Measurements from ENCODE around the gene TRAF3.
"Not testable (repeated sequence)": the region's sequence is repeated elsewhere in the genome, so short reads cannot be mapped to it uniquely, and the experiment has no call there.

The TRAF3 gene

DNA sequence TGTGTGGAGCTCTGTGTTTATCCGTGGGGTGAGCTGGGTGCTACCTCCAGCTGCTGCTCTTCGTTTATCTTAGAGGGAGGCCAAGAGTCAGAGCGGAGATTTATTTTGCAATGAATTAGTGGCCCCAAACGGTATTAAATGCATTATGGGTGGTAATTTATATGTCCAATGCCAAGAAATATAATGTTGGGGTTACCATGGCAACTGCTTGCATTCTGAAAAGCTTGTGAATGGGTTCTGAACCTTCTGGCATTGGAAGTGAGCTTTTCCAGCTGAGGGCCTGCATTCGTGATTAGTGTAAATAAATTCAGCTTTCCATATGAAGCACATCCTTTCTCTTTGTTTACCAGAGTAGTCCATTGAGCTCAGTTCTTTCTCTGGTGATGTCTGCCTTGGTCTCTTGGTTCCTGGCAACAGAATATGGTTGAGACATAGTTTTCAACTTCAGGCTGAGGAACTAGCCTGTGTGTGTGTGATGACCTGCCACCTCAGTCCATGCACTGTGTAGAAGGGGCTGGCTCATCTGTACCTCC lies 51.8 kb downstream of the TRAF3 start:
- no peak for DNase-seq (ENCODE audit: low read depth)

DNA sequence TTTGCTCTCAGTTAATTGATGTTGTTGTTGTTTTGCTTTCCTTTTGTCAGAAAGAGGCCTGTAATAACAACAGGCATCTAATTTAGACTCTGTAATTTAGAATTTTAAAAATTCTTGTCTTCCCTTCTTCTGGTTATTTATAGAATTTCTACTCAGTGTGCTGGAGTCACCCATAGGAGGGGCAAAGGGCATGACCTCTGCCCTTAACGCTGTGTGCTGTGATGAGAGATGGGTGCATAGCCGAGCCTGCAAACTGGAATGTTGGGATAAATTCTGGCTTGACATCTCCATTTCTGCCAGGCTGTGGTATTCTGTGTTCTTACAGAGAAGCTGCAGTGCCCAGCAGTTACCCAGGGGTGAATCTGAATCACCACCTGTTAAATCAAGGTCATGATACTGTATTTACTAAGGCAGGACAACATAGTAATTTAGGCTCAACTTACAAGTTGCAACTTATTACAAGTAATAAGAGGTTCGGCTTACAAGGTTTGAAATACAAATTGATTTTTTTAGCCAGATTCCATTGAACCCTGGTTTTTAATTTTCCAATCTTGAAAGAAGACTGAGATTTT lies 53.3 kb downstream of the TRAF3 start:
- DNase-seq (ENCODE audit: low read depth): no peak

DNA sequence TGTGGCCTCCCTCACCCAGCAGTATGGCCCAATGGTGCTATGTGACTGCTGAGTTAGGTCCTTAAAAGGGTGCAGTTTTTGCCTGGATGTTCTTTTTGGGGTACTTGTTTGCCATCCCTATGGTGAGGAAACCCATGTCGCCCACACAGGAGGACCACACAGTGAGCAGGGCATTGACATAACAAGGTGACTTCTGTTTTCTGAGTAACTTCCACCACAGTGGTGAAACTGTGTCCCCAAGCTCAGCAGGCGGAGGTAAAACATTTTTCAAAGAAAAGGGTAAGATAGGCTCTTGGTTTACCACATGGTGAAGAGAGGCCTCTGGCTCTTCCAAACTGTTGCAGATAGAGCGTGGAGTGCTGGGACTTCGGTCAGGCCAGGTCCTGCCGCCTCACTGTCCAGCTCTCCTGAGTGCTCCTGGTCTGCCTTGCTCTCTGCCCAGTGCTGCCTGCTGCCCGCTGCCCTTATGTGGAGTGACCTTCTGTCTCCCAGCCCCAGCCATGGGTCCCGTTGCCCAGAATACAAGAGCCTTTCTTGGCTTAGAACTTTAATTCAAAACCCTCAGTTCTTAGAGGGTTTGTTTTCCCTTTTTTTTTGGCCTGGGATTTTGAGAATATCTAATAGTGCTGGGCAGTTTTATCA lies 54.0 kb downstream of the TRAF3 start:
- no peak for DNase-seq (ENCODE audit: low read depth)

DNA sequence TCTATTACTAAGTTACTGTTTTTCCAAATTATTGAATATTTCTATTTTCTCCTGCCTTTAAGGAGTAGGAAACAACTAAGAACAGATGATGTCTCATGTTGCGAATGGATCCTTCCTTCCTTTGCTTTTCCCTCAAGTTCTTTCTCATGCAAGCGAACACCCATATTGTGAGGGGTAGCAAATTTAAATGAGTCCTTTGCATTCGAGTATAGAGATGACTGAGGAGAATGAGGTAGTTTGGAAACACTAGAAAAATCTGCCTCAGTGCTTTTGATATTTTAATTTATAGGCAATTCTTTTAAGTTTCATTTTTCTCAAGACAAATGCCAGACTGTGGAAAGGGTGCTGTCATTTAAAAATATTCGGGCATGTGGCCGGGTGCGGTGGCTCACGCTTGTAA lies 56.1 kb downstream of the TRAF3 start:
- no peak for DNase-seq (ENCODE audit: low read depth)

DNA sequence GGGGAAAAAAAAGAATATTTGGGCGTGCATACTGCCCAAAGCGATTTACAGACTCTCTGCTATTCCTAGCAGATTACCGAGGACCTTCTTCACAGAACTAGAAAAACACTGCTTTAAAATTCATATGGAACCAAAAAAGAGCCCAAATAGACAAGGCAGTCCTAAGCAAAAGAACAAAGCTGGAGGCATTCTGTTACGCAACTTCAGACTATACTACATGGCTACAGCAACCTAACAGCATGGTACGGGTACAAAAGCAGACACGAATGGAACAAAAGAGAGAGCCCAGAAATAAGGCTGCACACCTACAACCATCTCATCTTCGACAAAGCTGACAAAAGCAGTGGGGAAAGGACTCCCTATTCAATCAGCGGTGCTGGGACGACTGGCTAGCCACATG lies 56.7 kb downstream of the TRAF3 start:
- no peak for DNase-seq (ENCODE audit: low read depth)

DNA sequence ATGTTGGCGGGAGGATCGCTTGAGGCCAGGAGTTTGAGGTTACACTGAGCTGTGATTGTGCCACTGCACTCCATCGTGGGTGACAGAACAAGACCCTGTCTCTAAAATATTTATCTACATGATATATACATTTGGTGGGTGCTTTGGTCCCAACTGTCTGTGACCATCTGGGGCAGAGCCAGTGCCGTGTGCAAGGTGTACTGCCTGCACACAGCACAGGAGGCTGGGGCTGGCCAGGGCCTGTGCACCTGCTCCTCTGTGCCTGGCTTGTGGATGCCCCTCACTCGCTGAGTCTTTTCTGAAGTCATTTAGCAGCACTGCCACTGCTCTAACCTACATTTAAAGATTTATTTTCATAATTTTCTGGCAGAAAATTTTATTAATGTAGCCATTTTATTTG lies 58.7 kb downstream of the TRAF3 start:
- no peak for DNase-seq (ENCODE audit: low read depth)

DNA sequence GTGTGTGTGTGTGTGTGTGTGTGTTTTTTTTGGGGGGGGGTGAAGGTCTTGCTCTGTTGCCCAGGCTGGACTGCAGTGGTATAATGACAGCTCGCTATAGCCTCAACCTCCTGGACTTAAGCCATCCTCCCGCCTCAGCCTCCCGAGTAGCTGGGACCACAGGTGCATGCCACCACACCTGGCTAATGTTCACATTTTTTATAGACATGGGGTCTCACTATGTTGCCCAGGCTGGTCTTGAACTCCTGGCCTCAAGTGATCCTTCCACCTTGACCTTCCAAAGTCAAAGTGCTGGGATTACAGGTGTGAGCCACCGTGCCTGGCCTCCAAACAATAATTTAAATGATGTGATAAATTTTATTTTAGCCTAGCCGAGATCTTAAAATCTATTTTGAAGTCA lies 59.9 kb downstream of the TRAF3 start:
- not testable (repeated sequence) for DNase-seq (ENCODE audit: low read depth)

DNA sequence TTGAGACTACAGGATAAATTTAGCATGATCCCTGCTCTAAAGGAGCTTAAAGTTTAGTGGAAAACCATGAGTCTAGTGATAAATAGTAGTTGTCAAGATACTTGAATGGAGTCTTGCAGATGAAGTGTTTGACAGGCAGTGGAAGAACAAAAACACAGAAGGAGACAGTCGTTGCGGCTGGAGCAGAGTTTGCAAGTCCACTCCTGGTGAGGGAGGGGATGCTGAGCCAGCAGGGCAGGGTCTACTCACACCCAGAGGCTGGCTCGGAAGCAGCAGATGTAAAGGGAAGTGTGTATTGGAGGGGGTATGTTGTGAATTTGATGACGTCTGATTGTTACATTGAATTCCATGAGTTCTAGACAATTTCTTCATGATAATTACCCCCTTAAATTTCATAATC lies 61.3 kb downstream of the TRAF3 start:
- DNase-seq (ENCODE audit: low read depth): no peak

DNA sequence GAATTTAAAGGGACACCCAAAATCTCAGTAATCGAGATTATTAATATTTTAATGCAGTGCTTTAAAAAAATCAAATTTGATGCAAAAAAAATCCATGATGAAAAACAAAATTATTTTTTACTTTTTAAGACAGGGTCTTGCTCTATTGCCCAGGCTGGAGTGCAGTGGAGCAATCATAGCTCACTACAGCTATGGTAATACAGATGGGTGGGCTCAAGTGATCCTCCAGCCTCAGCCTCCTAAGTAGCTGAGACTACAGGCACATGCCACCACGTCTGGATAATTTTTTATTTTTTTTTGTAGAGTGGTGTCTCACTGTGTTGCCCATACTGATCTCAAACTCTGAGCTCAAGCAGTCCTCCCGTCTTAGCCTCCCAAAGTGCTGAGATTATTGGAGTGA lies 62.9 kb downstream of the TRAF3 start:
- DNase-seq (ENCODE audit: low read depth): no peak

DNA sequence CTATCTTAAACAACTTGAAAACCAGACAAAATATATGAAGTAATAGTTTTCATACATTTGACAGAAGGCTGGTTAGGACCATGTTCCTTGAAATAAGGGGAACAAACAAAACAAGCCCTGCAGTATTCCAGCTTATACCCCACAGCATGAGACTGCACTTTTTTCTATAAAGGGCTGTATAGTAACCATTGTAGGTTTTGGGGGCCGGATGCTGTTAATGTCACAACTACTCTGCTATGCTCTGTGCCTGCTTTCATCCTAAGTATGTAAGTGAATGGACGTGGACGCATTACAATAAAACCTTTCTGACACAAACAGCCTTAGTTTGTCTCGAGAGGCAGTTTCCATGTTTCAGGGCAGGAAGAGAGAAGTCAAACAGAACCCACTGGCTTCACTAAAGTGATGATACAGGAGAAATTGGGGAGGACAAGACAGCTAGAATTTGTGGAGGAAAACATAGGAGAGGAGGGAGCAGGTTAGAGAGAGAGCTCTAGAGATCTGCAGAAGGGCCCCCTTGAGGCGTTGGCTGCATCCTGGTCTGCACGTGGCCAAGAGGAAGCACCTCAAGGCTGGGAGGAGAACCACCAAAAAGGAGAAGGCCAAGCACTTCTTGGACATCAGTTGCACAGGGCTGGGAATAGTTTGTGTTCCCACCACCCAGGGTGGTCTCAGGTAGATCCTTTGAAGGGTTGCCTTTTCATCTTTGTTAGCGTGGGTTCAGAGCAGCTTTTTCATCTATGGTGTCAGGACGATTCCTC lies 63.7 kb downstream of the TRAF3 start:
- no peak for DNase-seq (ENCODE audit: low read depth)

DNA sequence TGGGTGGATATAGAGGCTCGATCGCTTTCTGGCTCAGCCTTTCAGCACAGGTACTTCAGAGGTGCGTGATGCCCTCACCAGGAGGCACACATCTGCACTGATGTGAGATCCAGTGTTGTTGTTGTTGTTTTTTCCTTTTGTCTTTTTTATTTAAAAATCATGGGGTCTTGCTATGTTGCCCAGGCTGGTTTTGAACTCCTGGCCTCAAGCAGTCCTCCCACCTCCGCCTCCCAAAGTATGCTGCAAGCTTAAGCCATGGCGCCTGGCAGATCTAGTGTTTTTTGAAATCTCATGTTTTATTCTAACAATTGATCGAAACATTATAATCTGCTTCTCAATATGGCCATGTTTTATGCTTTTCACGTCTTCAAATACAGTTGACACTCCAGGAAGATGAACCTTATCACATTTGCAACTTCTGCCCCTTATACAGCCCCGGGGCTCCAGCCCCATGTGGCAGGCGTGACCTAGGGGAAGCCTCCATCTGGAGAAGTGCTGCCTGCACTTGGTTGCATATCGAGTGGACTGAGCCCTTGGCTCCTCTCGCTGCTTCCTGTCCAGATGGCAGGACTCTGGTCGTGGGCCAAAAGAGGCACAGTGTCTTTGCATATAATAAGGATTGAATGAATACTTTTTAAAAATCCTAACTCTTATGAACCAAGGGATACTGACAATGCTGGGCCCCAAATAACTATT lies 71.7 kb downstream of the TRAF3 start:
- DNase-seq (ENCODE audit: low read depth): peak; percentile 11

DNA sequence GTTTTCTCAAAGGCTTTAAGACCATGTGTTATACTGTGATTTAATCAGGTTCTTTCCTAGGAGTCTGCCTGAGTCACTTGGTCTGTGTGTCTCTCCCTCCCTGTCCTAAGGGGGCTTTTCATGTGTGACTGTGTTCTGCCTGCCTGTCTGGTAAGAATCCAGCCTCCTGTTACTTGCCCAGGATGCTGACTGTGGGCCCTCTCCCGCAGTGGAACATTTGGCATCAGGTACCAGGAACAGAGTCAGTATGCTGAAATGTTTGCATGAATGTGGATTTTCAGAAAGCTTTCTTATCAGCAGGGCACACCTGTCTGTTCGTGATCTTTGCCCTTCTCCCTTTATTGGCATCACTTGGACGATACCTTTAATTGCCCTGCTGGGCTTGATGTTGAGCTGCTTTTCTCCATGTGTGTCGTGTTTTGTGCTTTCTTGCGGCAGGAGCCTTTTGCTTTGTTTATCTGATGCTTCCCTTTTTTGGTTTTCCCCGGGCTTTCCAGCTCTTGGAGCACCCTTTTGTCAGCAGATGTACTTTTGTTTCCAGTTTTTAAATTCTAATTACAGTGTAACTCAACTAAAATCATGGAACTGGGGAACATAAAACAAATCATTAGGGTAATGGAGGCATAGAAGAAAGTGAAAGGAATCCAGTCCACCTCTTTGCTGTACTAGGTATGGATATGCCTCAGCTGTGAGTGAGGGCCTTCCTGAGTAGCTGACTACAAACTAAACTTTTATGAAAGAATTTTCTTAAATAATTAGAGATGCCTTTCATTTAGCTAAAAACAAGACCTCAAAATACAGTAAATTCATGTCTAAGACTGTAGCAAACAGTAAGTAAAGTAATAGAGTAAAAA lies 72.5 kb downstream of the TRAF3 start:
- DNase-seq (ENCODE audit: low read depth): no peak

DNA sequence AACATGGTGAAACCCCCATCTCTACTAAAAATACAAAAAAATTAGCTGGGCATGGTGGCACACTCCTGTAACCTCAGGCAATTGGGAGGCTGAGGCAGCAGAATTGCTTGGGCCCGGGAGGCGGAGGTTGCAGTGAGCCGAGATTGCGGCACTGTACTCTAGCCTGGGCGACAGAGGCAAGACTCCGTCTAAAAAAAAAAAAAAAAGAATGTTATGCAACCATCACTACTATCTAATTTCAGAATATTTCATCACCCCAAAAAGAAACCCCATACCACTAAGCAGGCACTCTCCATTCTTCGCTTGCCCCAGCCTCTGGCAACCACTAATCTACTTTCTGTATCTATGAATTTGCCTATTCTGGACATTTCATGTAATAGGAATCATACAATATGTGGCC lies 76.4 kb downstream of the TRAF3 start:
- no peak for DNase-seq (ENCODE audit: low read depth)

DNA sequence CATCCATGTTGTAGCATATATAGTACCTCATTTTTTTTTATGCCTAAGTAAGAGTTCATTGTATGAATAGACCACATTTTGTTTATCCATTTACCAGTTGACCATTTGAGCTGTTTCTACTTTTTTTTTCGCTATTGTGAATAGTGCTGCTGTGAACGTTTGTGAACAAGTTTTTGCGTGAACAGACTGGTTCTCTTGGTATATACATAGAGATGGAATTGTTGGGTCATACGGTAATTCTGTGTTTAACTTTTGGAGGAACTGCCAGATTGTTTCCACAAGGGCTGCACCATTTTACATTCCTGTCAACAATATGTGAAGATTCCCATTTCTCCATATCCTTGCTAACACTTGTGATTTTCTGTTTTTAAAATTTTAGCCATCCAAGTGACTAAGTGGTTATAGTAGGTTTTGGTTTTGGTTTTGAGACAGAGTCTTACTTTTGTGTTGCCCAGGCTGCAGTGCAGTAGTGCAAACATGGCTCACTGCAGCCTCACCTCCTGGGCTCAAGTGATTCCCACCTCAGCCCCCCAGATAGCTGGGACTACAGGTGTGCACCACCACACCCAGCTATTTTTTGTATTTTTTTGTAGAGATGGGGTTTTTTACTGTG lies 76.9 kb downstream of the TRAF3 start:
- no peak for DNase-seq (ENCODE audit: low read depth)

DNA sequence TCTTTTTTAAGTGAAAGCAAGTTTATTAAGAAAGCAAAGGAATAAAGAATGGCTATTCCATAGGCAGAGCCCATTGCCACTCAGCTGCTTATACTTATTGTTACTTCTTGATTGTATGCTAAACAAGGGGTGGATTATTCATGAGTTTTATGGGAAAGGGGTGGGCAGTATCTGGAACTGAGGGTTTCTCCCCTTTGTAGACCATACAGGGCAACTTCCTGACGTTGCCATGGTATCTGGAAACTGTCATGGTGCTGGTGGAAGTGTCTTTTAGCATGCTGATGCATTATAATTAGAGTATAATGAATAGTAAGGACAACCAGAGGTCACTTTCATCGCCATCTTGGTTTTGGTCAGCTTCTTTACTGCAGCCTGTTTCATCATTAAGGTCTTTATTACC lies 78.9 kb downstream of the TRAF3 start:
- no peak for DNase-seq (ENCODE audit: low read depth)

DNA sequence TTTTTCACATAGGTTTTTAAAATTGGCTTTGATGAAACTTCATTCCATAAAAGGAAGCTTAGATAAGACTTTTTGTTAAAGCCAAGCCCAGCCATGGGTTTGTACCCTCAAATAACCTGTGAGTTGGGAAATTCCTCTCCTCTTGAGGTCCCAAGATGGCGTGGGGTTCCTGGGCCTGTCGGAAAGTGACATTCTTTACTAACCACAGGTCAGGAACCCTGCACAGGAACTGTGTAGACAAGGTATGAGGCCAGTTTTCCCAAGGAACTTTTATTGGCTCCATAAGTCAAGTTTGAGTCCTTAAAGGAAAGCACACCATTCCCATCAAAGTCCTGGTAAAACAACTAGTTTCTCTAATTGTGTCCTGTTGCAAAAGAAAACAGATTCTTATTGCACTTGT lies 80.2 kb downstream of the TRAF3 start:
- no peak for DNase-seq (ENCODE audit: low read depth)

DNA sequence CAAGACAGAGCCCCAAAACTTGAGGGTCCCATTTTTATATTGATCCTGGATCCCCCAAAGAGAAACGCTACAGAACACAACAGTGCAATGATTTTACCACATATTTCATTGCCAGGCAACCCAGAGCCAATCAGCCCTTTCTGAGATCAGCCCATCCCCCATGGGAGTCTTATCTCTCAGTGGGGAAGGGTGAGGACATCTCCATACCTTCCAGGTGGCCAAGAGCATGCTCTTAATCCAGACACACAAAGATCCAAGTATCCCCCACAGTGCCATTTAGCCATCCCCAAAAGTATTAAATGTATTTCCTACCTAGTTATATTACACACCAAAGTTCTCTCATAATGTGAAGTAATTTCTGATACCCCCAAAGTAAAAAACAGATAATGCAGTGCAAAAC lies 82.7 kb downstream of the TRAF3 start:
- DNase-seq (ENCODE audit: low read depth): no peak

DNA sequence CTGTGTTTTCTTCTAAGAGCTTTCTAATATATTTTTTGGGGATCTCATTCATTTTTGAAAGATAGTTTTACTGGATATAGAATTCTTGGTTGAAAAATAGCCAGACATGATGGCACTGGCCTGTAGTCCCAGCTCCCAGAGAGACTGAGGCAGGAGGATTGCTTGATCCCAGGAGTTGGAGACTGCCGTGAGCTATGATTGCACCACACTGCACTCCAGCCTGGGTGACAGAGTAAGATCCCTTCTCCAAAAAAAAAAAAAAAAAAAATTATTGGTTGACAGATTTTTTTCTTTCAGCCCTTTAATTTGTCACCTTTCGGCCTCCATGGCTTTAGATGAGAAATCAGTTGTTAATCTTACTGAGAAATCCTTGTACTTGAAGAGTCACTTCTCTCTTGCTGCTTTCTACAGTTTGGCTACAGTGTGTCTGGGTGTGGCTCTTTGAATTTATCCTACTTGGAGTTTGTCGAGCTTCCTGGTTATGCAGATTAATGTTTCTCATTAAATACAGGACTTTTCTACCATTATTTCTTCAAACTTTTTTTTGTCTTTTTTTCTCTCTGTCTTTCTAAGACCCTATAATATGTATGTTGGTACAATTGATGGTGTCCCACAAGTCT lies 85.0 kb downstream of the TRAF3 start:
- no peak for DNase-seq (ENCODE audit: low read depth)

DNA sequence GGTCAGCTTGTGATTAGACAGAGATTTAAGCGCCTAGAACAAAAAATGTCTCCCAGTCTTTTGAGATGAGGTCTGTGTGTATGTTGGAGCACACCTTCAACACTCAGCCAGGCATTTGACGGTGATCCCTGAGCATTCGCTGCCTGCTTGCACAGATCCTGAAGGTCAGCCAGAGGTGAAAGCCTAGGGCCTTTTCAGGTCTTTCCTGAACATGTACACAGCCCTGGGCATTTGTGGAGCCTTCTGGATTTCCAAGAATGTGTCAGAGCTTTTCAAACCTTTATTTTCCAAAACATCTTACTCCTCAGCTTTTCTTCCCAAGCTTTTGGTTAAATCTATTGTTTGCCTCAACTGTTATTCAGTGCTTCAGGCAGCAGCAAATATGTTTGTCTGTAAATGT lies 86.1 kb downstream of the TRAF3 start:
- no peak for DNase-seq (ENCODE audit: low read depth)

DNA sequence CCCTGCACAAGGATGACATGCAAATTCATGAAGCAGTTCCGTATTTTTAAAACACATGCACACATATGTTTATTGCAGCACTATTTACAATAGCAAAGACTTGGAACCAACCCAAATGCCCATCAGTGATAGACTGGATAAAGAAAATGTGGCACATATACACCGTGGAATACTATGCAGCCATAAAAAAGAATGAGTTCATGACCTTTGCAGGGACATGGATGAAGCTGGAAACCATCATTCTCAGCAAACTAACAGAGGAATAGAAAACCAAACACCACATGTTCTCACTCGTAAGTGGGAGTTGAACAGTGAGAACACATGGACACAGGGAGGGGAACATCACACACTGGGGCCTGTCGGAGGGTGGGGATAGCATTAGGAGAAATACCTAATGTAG lies 88.7 kb downstream of the TRAF3 start:
- not testable (repeated sequence) for DNase-seq (ENCODE audit: low read depth)
